Vagina (tissue), 2 donors: ENCODE data around the gene COL18A1.

ENCODE experiments used
- CTCF ChIP-seq, 3 experiments: fragments of 450-650 bp in 2 of 3; fragments of 200-600 bp in 1 of 3; sonication (generic) in 1 of 3; IDR thresholded peaks; one replicate each; pipeline ENCODE4 v1.5.1; 2017 to 2019; ENCODE audit warnings: antibody characterized with exemption in 3 of 3, mild to moderate bottlenecking in 2 of 3, moderate library complexity in 2 of 3
- POLR2A ChIP-seq, 2 donors: fragments of 450-650 bp; IDR thresholded peaks; one replicate each; pipeline ENCODE4 v1.6.1; 2017; ENCODE audit warnings: antibody characterized with exemption in 2 of 2, mild to moderate bottlenecking in 2 of 2, moderate library complexity in 2 of 2
- POLR2AphosphoS5 ChIP-seq, 2 donors: sonication (generic); formaldehyde crosslinking; IDR thresholded peaks; one replicate each; pipeline ENCODE4 v1.9.0; 2017; ENCODE audit warnings: antibody characterized with exemption in 2 of 2, mild to moderate bottlenecking in 2 of 2, low read depth in 1 of 2; ENCODE audit not compliant: insufficient read depth in 1 of 2

DNA sequence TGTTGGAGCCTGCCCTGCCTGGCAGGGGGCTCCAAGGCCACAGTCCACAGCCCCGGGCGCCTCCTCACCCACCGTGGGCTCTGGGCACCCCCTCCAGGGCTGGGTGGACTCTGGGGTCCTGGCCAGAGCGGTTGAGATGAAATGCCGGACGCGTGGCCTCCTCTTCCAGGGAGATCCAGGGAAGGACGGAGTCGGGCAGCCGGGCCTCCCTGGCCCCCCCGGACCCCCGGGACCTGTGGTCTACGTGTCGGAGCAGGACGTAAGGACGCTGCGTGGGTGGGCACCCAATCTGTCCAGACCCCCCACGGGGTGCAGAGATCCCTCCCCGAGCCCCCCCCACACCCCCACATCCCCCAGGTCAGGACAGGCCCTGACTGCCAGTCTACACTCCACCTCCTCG is 86.1 kb downstream of the COL18A1 start:
- TF ChIP-seq CTCF (IDR thresholded peaks at IDR 0.05) (no peak), POLR2AphosphoS5 (IDR thresholded peaks at IDR 0.05; ENCODE audit: insufficient read depth in 1 of 2, low read depth in 1 of 2) (no peak), POLR2A (IDR thresholded peaks at IDR 0.05) (no peak)
